Measurements from ENCODE around the gene WIZ. TPM values are rescaled to one million over a fixed set of nuclear protein-coding genes. Genes with fewer than 3 reads are reported as not detected.

Gene WIZ
- polyA plus RNA-seq, 10 donors = 20.2 to 31.0 (median 28.3) TPM

GRCh38 chr19:15448044-15448777, 1.5 kb downstream of the WIZ start:
- DNase-seq = no peak

- DNase-seq = no peak
These were observed 2.7 kb downstream of the WIZ start for GRCh38 chr19:15447057-15447456.

GRCh38 chr19:15445807-15446376, 3.9 kb downstream of the WIZ start:
- no peak for DNase-seq

GRCh38 chr19:15445227-15445605, 4.5 kb downstream of the WIZ start:
- DNase-seq = no peak

- DNase-seq = no peak
These were observed 5.1 kb downstream of the WIZ start for GRCh38 chr19:15444505-15445226.

GRCh38 chr19:15443838-15444237, 5.9 kb downstream of the WIZ start:
- DNase-seq = no peak

GRCh38 chr19:15443325-15443724, 6.4 kb downstream of the WIZ start:
- DNase-seq = no peak

GRCh38 chr19:15442142-15442920, 7.4 kb downstream of the WIZ start:
- no peak for DNase-seq

- DNase-seq = no peak
These were observed 8.4 kb downstream of the WIZ start for GRCh38 chr19:15441317-15441716.

GRCh38 chr19:15439821-15440641, 9.7 kb downstream of the WIZ start:
- DNase-seq = no peak

GRCh38 chr19:15439078-15439799, 10.5 kb downstream of the WIZ start:
- DNase-seq = peak in 1 of 3 donors; percentile 34

- no peak for DNase-seq
These were observed 11.2 kb downstream of the WIZ start for GRCh38 chr19:15438577-15438976.

GRCh38 chr19:15438124-15438496, 11.6 kb downstream of the WIZ start:
- no peak for DNase-seq

- DNase-seq = no peak
These were observed 12.2 kb downstream of the WIZ start for GRCh38 chr19:15437355-15438123.

GRCh38 chr19:15436826-15437110, 13.0 kb downstream of the WIZ start:
- no peak for DNase-seq

GRCh38 chr19:15436012-15436825, 13.5 kb downstream of the WIZ start:
- DNase-seq = no peak

- no peak for DNase-seq
These were observed 16.2 kb downstream of the WIZ start for GRCh38 chr19:15433519-15434069.

- peak; percentile 91 to 98 (median 95) for DNase-seq
These were observed 16.9 kb downstream of the WIZ start for GRCh38 chr19:15432629-15433518.

Data from muscle of back (tissue), 11 donors.